GM04503 (cell line): ENCODE results near the gene TAF1D.
"Not testable (repeated sequence)": the region's sequence is repeated elsewhere in the genome, so short reads cannot be mapped to it uniquely, and the experiment has no call there.

ENCODE experiments used
- DNase-seq: peaks from one replicate; pipeline ENCODE4 v3.0.0-alpha.2; 2012; ENCODE audit warnings: low read depth

Gene TAF1D, protein sequence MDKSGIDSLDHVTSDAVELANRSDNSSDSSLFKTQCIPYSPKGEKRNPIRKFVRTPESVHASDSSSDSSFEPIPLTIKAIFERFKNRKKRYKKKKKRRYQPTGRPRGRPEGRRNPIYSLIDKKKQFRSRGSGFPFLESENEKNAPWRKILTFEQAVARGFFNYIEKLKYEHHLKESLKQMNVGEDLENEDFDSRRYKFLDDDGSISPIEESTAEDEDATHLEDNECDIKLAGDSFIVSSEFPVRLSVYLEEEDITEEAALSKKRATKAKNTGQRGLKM

DNA sequence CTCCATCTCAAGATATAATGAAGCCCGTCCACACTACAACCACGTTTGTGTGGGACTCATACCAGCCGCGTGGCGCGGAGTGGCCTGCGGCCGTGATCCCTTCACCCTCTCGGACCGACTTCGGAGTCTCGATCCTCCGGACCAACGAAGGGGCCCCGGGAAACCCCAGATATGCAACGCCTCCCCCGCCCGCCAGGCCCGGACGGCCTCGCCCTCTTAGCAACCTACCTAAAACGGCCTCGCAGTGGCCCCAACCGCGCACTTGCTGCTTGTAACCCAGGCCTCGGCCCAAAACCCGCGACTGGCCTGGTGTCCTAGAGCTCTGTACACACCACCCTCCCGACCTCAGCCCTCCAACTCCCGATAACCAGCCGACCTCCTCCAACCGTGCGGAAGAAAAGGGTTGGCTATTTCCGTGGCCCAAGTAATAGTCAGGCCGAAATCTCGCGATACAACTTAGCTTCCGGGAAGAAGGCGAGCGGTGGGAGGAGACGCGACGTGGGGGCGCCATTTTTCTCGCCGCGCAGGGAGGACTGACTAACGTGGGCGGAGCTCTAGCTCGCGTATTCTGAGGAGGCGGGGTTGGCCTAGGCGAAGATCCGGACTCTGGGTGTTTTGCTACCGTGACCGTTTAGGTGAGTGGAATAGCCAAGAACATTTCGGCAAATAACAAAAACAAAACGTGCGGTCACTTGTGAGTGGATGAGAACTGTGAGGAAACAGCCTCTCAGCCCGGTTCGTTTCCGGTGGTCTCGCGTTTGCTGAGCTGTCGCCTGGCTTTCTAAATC lies at the start of gene TAF1D, which contains the start of gene C11orf54:
Gene TAF1D, minus strand, starts transcription at position 402 of the 788 bp plus-strand sequence. CDS start 2,191 bp downstream, outside the sequence.
Gene C11orf54, plus strand, starts transcription at position 579 of the 788 bp plus-strand sequence. CDS start 5,722 bp downstream, outside the sequence.
- DNase-seq, result peak; percentile 85

DNA sequence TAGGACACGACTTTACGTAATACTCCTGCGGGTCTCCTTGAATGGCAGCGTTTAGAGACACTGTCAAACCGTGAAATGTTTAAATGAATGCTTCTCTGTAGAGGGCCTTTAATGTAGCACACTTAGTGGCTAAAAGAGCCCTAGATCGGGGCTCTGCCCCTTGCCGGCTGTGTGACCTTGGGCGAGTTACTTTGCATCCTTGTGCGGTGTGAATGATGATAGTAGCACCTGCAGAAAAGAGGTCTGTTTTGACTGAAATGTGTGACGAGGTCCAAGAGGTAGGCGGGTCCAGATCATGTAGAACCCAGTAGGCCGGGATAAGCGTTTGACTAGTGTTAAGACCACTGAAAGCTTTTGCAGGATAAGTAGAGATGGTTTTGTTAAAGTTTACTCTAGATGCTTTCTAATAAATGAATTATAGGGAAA lies 43.7 kb upstream of the TAF1D start:
- no peak for DNase-seq

DNA sequence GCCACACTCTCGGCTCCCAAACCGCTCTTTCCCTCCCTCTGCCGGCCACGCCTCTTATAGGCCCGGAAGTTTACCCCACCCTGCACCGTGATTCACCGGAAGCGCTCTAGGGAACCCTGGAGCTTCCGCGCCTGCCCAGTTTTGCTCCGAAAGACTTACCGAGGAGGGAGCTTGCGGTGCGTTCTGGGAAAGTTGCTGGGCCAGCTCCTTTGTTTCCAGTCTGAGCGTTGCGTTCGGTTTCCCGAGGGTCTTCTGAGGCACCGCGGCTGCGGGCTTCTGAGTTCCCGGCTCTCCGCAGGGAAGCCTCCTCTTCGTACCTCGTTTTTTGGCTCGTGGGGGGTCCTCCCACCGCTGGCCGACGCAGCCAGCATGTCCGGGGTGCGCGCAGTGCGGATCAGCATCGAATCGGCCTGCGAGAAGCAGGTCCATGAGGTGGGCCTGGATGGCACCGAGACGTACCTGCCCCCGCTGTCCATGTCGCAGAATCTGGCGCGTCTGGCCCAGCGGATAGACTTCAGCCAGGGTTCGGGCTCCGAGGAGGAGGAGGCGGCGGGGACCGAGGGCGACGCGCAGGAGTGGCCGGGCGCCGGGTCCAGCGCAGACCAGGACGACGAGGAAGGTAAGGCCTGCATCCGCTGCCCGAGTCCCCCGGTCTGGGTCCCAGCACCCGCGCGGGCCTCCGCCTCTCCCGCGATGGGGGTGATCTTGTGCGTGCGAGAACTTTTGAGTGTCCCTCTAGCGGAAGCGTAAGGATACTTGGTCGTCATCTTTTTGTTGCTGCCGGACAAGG lies 43.0 kb upstream of the TAF1D start, which contains the start of gene MED17:
Gene MED17, plus strand, starts transcription at position 138 of the 790 bp plus-strand sequence. Its CDS starts 232 bp downstream, at position 370.
- DNase-seq, result peak; percentile 67

DNA sequence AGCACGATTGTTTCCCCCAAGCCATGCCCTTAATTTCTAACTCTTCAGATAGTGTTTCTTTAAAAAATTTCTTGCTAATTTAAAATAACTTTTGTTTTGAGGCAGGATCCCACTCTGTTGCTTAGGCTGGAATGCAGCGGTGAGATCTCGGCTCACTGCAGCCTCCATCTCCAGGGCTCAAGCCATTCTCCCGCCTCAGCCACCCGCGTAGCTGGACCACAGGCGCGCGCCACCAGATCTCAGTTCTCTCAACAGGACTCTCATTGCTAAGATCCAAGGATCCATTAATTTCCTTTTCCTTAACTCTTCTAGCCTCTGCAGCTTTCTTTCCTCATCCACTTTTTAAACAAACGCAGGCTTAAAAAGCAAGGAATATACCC lies 42.5 kb upstream of the TAF1D start:
- DNase-seq, result no peak

DNA sequence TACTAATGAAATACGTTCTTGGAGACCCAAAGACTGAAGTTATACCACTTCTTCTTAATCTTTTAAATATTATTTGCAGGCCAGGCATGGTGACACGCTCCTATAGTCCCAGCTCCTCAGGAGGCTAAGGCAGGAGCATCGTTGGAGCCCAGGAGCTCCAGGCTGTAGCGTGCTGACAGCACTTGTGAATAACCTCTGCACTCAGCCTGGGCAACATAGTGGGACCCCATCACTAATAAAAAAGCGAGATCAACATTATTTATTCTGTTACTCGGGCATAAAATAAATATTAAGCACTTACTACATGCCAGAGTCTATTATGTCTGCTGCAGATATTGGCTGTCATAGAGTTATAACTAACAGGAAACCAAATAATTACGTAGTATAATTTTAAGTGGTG lies 42.1 kb upstream of the TAF1D start:
- DNase-seq, result no peak

DNA sequence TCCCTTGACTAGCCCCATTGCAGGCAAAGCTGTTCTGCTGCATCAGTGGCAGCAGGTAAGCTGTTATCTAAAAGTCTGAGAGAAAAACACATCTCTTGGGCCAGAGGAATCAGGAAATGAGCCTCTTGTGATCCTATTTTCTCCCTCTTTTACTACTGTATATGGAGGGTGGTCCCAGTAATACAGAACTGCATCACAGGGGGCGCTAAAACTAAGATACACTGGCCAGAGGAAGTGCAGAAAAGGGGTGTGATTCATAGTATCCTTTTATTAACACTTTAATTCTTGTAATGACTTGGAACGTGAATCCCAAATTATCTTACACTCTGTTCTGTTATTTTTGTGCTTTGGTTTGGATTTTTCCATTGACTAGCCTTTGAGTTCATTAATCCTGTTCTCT lies 34.0 kb upstream of the TAF1D start:
- no peak for DNase-seq

DNA sequence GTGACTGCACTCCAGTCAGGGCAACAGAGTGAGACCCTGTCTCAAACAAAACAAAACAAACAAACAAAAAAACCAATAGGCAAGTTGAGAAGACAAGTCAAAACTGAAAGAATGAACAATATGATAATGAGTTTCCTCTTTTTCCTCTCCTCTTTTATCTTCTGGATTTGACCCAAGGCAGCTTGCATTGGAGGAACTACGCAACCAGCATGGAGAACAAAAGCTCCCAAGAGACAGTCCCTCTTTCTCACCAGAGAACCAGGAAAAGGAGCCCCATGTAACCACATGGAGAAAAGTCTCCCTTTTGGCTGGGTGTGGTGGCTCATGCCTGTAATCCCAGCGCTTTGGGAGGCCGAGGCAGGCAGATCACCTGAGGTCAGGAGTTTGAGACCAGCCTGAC lies 33.3 kb upstream of the TAF1D start:
- DNase-seq, result not testable (repeated sequence)

DNA sequence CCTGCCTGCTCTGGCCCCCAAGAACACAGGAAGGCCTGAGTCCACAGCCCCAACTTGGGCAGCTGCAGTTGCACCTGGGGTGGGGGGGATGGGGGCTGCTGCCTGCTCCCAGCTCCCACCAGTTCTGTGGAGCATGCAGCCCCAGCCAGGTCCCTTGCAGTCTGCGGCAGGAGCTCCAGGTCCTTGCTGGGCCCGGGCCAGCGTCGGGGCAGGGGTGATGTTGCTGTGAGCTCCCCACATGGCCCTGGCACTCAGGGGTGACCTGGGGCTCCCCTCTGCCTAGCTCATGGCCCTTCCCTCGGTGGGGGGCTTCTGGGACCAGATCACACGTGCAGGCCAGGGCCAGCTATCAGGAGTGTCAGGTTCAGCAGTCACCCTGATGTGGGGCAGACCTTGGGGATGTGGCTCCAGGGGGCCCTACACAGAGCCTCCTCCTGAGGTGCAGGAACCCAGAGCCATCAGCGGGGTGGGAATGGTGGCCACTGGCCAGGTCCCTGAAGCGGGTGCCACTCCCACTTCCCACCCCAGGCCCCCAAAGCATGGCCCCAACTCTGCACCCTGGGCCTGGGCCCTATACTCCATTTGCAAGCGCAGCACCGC lies 32.4 kb upstream of the TAF1D start:
- no peak for DNase-seq

DNA sequence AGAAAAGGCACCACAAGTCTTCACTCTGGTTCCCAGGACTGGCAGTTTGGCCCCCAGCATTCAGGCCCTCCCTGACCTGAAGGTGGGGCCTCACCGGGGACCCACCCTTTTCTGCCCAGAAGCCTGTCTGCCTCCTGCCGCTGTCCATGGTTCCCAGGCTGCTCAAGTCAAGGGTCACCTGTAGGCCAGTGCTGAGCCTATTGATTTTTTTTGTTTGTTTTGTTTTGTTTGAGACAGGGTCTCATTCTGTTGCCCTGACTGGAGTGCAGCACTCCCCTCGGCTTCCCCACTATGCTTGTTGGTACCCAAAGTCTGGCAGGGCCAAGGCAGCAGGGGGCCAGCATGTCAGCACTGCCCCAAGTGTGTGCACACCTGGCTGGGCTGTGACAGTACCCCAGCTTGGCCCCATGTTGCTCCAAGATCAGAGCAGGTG lies 31.8 kb upstream of the TAF1D start:
- no peak for DNase-seq

DNA sequence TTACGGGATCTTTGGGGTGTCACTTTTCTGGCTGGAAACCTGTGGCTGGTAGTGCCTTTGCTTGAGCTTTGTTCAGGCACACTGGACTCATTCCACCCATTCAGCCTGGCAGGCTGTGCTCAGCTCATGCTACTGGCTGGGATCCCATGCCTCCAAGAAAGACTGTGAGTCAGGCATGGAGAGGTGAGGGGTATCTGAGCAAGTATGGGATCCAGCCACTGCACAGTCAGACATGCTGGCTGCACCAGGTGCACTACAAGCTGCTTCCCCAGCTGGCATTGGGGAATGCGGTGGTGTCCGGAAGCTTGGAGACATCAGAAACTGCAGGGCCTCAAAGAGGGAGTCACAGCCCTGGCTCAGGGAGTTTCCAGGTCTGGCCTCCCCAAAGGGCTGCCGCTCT lies 30.8 kb upstream of the TAF1D start:
- DNase-seq, result no peak

DNA sequence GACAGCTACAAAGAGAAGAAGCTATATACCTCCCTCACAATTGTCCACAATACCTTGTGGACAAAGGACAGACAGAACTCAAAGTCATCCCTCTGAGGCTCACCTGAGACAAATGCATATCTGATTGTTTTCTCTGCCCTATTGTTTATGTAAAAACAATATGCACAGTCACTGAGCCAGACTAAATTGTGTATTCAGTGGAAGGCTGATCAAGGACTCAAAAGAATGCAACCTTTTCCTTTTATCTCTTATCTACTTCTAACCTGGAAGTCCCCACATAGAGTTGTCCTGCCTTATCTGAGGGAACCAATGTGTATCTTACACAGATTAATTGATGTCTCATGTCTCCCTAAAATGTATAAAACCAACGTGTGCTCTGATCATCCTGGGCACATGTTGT lies 28.9 kb upstream of the TAF1D start:
- no peak for DNase-seq

DNA sequence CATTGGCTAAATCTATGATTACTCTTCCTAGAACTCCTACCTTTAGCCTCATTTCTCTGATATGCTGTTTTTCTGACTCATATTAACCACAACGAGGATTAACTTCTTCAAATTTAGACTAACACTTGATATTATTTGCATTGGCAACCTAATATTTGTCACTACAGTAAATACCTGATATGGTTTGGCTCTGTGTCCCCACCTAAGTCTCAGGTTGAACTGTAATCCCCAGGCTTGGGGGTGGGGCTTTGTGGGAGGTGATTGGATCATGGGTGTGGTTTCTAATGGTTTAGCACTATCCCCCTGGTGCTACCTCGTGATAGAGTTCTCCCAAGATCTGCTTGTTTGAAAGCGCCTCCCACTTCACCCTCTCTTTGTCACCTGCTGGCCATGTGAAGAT lies 25.7 kb upstream of the TAF1D start:
- DNase-seq, result no peak

DNA sequence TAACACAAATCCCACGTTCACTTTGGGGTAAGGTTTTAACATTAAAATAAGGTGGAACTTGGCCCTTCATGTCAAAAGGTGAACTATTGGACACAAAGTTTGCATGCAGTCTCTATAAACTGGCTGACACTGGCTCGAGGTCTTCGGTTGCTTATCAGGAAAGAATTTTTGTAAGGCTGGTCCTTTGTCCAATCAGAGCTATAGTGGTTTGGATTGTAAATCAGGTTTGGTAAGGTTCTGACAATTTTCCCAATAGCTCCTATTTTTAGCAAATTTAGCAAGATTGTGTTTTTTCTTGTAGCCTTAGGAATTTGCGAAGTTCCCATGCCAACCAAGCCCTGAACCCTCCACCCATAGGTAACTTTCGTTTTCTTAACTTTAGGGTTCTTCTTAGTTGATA lies 25.2 kb upstream of the TAF1D start:
- no peak for DNase-seq

DNA sequence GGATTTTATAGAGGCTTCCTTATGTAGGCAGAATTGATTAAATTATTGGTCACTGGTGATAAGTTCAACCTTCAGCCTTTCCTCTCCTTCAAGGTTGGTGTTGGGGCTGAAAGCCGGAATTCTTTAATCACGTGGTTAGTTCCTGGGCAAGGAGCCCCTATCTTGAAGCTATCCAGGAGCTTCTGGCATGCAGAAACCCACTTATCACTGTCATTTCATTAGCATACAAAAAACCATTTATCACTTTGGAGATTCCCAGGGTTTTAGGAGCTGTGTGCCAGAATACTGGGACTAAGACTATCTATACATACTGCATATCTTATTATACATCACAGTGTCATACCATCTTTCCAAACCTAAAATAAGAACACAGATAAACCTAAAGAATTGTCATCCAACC lies 24.3 kb upstream of the TAF1D start:
- DNase-seq, result no peak

DNA sequence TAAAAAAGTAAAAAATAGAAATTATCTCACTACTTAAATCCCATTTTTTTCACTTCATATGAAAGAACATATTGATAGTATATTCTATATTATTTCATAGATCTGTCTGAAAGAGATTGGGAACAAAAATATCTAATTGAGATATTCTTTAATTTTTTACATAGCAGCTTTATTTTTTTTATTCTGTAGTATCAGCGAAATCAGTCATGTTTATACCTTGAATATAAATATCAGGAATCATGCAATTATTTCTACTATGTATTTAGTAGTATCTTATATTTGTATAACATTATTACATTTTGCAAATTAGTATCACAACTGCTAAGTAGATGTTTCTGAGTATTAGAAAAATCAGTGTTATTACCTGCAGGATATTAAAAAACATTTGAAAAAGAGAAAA lies 20.6 kb upstream of the TAF1D start:
- DNase-seq, result no peak

DNA sequence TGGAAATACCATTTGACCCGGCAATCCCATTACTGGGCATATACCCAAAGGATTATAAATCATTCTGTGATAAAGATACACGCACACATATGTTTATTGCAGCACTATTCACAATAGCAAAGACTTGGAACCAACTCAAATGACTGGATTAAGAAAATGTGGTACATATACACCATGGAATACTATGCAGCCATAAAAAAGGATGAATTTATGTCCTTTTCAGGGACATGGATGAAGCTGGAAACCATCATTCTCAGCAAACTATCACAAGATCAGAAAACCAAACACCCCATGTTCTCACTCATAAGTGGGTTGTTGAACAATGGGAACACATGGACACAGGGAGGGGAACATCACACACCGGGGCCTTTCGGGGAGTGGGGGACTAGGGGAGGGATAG lies 17.8 kb upstream of the TAF1D start:
- DNase-seq, result not testable (repeated sequence)

DNA sequence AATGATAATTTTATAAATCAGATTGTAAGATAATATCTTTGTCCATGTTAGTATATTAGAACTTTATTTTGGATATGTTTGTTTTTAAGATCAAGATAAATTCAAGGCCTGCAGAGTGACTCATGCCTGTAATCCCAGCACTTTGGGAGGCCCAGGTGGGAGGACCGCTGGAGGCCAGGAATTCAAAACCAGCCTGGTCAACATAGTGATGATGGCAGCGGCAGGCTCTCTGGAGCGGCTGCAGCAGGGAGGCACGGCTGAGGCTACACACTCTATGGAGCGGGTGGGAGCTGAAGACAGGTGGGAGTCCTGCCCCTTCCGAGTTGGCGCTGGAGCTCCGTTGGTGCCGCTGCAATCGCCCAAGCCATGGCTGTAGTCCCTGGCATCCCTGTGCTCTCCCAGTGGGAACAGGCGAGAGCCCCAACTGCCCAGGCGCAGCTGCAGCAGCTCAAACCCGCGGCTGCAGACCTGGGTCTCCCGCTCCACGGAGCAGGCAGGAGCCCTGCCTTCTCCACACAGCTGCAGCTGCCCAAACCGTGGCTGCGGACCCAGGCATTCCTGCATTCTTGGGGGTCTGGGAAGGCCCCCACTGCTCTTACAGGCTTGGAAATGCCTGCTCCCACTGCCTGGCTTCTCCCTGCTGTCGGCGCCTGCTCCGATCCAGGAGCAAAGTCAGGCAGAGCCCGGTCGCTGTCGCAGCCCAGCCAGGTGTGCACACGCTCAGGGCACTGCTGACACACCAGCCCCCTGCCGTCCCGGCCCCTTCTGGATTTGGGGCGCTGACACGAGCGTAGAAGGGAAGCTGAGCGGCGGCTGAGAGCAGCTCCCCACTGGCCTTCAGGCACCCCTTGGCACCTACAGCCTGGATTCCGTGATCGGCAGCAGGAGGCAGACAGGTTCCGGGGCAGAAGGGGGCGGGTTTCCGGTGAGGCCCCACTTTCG lies 16.9 kb upstream of the TAF1D start:
- no peak for DNase-seq

DNA sequence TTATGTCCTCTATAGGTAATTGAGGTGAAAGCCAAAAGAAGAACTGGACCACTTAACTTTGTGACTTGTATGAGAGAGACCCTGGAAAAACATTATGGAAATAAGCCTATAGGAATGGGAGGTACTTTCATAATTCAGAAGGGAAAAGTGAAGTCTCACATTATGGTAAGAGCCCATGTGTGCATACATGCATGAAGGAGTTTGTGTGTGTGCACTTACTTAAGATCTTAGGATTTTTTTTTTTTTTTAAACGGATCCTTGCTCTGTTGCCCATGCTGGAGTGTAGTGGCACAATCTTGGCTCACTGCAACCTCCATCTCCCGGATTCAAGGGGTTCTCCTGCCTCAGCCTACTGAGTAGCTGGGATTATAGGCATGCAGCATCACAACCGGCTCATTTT lies 16.0 kb upstream of the TAF1D start:
- DNase-seq, result no peak

DNA sequence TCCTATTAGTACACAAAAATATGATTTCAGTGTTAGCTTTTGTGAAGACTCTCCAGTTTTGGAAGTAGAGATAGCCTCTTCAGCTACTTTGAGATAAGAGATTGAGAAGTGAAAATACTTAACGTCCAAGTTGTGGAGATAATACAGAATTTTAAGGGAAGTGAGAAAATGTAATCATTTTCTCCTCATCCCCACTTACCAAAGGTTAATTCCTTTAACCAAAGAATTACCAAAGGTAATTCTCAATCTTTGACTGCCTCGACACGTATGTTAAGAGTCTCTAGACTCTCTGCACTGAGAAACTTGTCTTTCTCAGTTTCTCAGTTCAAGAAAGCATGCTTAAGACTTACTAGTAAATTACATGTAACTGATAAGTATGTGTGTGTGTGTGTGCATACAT lies 15.5 kb upstream of the TAF1D start:
- no peak for DNase-seq

DNA sequence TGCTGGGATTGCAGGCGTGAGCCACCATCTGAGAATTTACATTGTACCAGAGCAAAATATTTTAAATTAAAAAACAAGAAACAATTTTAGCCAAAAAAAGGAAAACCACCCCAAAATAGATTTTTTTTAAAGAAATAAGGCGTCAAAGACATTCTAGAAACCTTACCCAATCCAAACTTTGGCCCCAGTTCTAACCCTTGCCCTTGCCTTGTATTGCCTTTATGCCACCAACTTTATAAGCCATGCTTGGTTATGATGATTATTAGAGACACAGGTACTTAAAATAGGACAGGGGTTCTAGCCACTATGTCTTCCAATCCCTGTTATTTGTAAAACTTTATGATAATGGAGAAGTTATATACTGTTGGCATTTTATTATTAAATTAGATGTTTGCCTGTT lies 11.9 kb upstream of the TAF1D start:
- no peak for DNase-seq

DNA sequence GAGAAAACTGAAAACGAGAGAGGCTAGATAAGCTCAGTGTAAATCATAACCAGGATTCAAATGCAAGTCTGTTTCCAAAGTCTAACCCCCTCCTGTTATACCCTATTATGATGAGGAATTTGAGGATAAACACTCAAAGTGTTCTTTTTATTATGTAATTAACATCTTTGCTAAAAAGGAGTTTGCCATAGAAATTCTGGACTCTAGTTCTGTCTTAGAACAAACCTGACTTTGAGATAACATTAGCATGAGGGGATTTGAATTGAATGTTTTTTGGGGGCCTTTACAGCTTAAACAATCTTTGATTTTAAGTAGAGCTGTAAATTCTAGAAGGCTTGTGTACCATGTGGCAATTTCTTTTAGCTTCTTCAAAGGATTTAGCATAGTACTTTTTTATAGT lies 9.7 kb upstream of the TAF1D start:
- DNase-seq, result no peak
